GM21360 (cell line): Measurements from ENCODE around the gene DENND4A.
"Not testable (repeated sequence)": the region's sequence is repeated elsewhere in the genome, so short reads cannot be mapped to it uniquely, and the experiment has no call there.

ENCODE experiments used
- ATAC-seq: cut with Tn5 transposase; IDR thresholded peaks from one replicate; pipeline ENCODE4 v1.9.1; 2021; ENCODE audit warnings: mild to moderate bottlenecking, moderate library complexity; ENCODE audit not compliant: unreplicated experiment

Gene DENND4A

GRCh38 chr15:65761210-65761926, 30.7 kb downstream of the DENND4A start:
- ATAC-seq = no peak

GRCh38 chr15:65759441-65759840, 32.7 kb downstream of the DENND4A start:
- ATAC-seq = no peak

GRCh38 chr15:65758242-65758641, 33.9 kb downstream of the DENND4A start:
- ATAC-seq = no peak

- no peak for ATAC-seq
These were observed 34.8 kb downstream of the DENND4A start for GRCh38 chr15:65757256-65757655.

GRCh38 chr15:65752151-65752700, 39.9 kb downstream of the DENND4A start:
- no peak for ATAC-seq

GRCh38 chr15:65751431-65751830, 40.7 kb downstream of the DENND4A start:
- no peak for ATAC-seq

GRCh38 chr15:65747265-65747664, 44.8 kb downstream of the DENND4A start:
- no peak for ATAC-seq

GRCh38 chr15:65743637-65744252, 48.3 kb downstream of the DENND4A start:
- ATAC-seq = no peak

GRCh38 chr15:65740148-65740547, 51.9 kb downstream of the DENND4A start:
- no peak for ATAC-seq

- ATAC-seq = no peak
These were observed 53.4 kb downstream of the DENND4A start for GRCh38 chr15:65738649-65739048.

GRCh38 chr15:65733599-65733998, 58.5 kb downstream of the DENND4A start:
- not testable (repeated sequence) for ATAC-seq

- ATAC-seq = no peak
These were observed 59.4 kb downstream of the DENND4A start for GRCh38 chr15:65732698-65733097.

- no peak for ATAC-seq
These were observed 60.2 kb downstream of the DENND4A start for GRCh38 chr15:65731926-65732325.

GRCh38 chr15:65730549-65731172, 61.4 kb downstream of the DENND4A start:
- no peak for ATAC-seq

- no peak for ATAC-seq
These were observed 67.5 kb downstream of the DENND4A start for GRCh38 chr15:65724464-65725215.

- no peak for ATAC-seq
These were observed 68.2 kb downstream of the DENND4A start for GRCh38 chr15:65723876-65724275.

GRCh38 chr15:65722191-65722590, 69.9 kb downstream of the DENND4A start:
- ATAC-seq = no peak

- no peak for ATAC-seq
These were observed 79.7 kb downstream of the DENND4A start for GRCh38 chr15:65712415-65712814.

- no peak for ATAC-seq
These were observed 97.0 kb downstream of the DENND4A start for GRCh38 chr15:65695081-65695480.

- ATAC-seq = no peak
These were observed 101.3 kb downstream of the DENND4A start for GRCh38 chr15:65690778-65691177.

- ATAC-seq = no peak
These were observed 101.9 kb downstream of the DENND4A start for GRCh38 chr15:65690173-65690572.
